GM19193 (cell line): Measurements from ENCODE around the gene FGF18.

Experiments used
- POLR2A ChIP-seq: IDR thresholded peaks from 4 replicates; pipeline ENCODE4 v1.6.1; 2011; ENCODE audit not compliant: insufficient read depth, insufficient read length; ENCODE audit errors: extremely low read depth

The FGF18 gene

GRCh38 chr5:171397190-171397589, 22.3 kb upstream of the FGF18 start:
- TF ChIP-seq POLR2A = no peak

- TF ChIP-seq POLR2A = no peak
These were observed 21.8 kb upstream of the FGF18 start for GRCh38 chr5:171397599-171397998.

- no peak for TF ChIP-seq POLR2A
These were observed 19.3 kb upstream of the FGF18 start for GRCh38 chr5:171400169-171400568.

- no peak for TF ChIP-seq POLR2A
These were observed 18.1 kb upstream of the FGF18 start for GRCh38 chr5:171401167-171401947.

- no peak for TF ChIP-seq POLR2A
These were observed 13.8 kb upstream of the FGF18 start for GRCh38 chr5:171405615-171406014.

- TF ChIP-seq POLR2A = no peak
These were observed 12.2 kb upstream of the FGF18 start for GRCh38 chr5:171407234-171407633.

GRCh38 chr5:171409164-171410136, 10.0 kb upstream of the FGF18 start:
- TF ChIP-seq POLR2A = no peak

- no peak for TF ChIP-seq POLR2A
These were observed 9.3 kb upstream of the FGF18 start for GRCh38 chr5:171410181-171410580.

GRCh38 chr5:171412186-171412585, 7.3 kb upstream of the FGF18 start:
- peak; percentile 5 for TF ChIP-seq POLR2A

GRCh38 chr5:171413153-171413910, 6.1 kb upstream of the FGF18 start:
- TF ChIP-seq POLR2A = no peak

GRCh38 chr5:171415115-171415730, 4.2 kb upstream of the FGF18 start:
- no peak for TF ChIP-seq POLR2A

- TF ChIP-seq POLR2A = no peak
These were observed 3.0 kb upstream of the FGF18 start for GRCh38 chr5:171416160-171417049.

- TF ChIP-seq POLR2A = no peak
These were observed 998 bp upstream of the FGF18 start for GRCh38 chr5:171418316-171418981.
